NCI-H748 (cell line): Measurements from ENCODE around the gene GLI2.
A peak's percentile ranks its signal among the peaks of the same experiment; 100 is the strongest.

Experiments used
- DNase-seq: peaks from one replicate; lab custom pipeline; 2025; ENCODE audit not compliant: unreplicated experiment; lab: John Stamatoyannopoulos, UW

The GLI2 gene

DNA sequence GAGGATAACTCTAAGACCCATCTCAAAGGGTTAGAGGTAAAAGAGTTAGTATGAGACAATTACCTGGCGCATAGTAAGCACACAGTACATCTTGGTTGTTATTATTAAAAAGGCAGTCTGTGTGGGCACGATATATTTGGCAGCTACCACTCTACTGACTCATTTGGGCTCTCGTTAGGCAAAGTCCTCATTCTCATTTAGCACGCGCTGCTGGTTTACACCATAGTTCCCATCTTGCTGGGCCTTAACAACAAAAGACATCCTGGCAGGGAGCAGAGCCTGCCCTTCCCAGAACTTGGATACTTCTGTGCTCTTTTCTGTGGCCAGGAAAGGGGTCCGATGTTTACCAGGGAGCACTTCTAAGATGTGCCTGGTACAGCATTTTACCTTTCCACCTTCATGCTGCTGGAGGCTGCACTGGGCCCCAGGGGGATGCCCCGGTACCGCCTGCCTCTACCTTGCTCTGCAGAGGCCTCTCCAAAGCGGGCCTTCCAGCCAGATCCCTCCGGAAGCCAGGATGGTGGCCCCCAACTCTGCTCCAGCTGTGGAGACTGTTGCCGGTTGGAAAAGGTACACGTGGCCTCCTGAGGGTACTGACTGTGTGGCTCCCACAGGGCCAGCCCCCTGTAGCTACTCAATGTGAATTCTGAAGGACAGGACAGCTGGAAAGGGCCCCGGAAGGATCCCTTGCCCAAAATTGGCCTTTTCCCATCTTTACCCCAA lies 15.0 kb downstream of the GLI2 start:
- no peak for DNase-seq

DNA sequence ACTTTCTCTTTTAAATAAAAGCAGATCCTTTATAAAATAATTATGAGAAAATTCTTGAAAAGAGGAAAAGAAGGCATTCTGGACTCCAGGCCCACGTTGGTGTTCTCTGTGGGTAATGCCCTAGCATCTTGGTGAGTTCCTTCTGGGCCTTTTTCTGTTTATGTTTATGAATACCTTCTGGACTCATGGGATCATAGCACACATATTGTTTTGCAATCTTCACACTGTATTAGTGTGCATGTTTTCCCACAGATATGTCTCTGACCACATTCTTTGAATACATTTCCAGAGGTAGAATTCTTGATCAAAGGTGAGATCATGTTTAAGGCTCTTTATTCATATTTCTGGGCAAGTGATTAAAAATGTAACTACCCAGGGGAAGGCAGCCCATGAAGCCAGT lies 15.9 kb downstream of the GLI2 start:
- no peak for DNase-seq

GRCh38 chr2:120754067-120754960 lies 18.6 kb downstream of the GLI2 start:
- DNase-seq = no peak

DNA sequence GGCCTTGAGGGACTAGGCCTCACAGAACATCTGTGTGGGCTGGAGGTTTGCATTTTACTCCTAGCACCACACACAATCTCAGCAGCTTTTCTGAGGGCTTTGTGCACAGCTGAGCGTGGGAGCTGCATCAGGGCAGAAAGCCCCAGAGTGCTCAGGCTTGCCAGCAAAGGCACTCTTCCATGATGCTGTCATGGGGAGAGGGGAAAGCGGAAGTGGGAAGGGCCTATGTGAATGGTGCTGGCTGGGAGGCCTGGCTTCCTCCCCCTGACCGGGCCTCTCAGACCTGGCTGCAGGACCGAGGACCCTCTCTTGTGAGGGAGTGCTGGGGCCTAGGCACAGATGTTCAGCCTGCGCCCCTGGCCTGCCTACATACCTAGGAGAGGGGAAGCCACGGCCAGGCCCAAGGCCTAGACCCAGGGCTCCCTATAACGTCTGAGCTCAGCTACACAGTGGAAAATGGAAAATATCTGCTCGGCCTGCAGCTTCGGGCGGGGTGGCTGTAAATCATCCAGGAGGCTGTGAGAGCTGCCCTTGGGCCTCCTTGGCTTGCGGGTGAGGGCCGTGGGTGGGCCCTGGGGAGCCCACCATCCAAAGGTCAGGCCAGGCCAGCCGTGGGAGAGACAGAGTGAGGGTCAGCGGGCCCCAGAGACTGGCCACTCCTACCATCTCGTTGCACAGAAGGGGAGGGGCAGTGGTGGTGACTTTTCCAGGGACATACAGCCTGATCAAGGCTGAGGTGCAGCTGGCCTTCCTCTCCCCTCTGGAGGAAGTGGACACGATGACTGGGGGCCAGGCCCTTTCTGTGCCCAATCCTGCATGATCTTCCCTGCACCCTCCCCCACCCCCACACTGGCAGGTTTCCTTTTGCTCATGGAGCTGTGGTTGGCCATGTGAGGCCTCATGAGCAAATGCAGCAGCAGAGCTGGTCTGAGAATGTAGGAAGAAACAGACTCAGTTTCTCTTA lies 22.8 kb downstream of the GLI2 start:
- DNase-seq = no peak

DNA sequence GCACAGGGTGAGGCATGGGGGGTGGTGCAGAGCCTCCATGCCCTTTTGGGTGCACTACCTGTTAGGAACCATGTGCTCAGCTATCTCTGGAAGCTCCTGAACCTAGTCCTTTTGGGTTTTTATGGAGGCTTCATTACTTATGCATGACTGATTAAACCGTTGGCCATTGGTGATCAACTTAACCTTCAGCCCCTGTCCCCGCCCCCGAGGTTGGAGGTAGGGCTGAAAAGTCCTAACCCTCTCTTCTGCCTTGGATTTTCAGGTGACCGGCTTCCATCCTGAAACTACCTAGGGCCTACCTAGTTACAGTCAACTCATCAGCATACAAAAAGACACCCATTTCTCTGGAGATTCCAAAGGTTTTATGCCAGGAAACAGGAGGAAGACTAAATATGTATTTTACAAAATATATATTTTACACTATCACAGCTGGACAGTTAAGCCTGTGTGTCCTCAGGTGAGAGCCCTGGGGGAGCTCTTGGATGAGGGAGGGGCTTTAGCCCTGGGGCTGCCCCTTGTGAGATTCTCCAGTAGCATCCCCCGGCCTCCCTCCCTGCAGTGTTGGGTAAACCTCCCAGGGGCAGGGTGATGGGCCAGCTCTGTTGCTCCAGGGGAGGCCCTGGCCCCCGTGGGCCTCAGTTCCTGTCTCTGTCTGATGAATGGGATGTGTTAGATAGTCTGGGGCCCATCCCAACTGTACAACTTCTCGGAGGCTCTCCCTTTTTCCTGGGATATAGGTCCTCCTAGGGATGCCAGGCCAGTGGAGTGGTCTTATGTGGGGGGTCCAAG lies 24.1 kb downstream of the GLI2 start:
- no peak for DNase-seq

DNA sequence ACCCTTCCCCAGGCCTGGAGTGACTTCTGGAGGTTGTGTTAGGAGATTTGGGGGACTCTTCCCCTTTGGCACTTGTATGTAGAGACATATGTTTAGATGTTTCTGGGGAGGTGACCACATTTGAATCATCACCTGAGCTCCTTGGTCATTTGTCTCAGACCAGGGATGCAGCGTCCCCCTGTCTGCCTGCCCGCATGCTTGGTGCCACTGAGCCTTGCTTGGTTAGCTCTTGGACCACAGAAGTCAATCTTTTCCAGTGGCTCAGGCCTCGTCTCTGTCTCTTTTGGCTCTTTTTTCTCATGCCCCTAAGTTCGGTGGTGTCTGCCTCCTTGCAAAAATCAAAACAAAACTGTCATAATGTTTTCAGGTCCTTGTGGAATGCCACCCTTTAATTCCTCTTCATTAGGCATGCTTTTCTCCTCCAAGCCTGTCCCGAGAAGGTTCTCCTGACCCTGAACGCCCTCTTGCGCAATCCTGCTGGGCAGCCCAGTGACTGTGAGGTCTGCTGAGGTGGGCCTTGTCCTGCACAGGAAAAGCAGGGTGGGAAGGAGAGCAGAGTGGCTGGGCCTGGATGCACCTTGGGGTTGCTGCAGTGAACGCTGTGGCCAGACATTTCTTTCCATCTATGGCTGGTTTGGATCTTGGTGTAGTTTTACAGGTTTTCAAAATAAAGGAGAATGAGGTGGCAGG lies 24.9 kb downstream of the GLI2 start:
- no peak for DNase-seq

DNA sequence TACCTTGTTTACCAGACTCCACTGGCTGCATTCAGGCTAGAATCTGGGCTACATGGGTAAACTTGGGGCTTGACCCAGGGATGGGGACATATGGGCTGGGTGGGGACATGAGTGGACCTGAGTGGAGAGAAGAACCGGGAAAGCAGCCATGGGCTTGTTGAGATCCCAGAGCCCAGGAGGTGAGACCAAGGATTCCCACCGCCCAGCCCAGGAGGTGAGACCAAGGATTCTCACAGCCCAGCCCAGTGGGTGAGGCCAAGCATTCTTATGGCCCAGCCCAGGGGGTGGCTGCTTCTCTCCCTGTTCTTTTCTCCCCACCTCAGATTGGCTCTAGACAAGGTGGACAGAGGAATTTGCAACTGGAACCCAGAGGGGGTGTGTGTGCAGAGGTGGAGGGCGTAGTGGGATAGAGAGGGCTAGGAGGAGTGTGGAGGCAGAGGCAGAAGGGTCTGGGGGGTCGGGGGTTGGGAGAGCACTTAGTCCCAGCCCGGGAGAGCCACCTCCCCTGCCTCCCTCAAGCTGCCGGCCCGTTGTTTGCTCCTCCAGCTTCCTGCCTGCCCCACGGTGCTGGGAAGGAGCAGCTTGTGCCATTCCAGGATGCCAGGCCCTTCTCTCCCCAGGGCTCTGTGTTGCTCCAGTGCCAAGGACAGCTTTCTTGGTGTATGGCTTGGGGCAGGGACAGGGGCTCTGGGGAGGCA lies 25.6 kb downstream of the GLI2 start:
- DNase-seq = no peak

GRCh38 chr2:120761911-120762310 lies 26.2 kb downstream of the GLI2 start:
- DNase-seq = no peak

DNA sequence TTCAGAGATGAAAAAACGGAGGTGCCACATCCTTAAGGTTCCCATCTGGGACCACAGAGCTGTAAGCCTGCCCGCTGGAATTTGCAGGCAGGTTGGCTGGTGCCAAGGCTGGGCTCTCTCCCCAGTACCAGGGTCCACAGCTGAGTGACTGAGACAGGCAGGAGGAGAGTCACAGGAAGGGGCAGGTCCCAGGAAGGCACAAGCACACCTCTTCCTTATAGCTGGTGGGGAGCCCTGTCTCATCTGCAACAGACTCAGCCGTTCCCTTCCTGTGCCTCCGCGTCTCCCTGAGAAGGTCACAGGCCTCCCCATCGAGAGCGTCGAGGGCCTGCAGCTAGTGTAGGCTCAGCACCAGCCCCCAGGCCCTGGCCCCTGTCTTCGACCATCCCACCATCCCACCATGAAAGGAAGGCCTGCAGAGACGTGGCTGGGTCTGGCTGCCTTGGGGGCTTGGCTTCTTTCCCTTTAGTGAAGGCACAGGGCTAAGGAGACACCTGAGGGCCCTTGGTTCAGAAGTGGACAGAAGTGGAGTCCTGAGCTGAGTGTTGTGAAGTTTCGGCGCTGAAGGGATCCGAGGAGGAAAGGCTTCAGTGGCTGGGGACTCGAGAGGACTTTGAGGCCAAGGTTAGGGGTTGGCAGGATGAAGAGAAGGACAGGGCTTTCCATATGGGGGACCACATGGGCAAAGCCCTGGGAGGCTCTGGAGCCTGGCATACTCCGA lies 26.8 kb downstream of the GLI2 start:
- DNase-seq = no peak

GRCh38 chr2:120763508-120763907 lies 27.8 kb downstream of the GLI2 start:
- peak; percentile 15 for DNase-seq

GRCh38 chr2:120763931-120764330 lies 28.3 kb downstream of the GLI2 start:
- no peak for DNase-seq

- no peak for DNase-seq
These were observed 28.8 kb downstream of the GLI2 start for GRCh38 chr2:120764492-120764891.

- no peak for DNase-seq
These were observed 29.5 kb downstream of the GLI2 start for GRCh38 chr2:120764991-120765677.

GRCh38 chr2:120765678-120766469 lies 30.2 kb downstream of the GLI2 start:
- no peak for DNase-seq

DNA sequence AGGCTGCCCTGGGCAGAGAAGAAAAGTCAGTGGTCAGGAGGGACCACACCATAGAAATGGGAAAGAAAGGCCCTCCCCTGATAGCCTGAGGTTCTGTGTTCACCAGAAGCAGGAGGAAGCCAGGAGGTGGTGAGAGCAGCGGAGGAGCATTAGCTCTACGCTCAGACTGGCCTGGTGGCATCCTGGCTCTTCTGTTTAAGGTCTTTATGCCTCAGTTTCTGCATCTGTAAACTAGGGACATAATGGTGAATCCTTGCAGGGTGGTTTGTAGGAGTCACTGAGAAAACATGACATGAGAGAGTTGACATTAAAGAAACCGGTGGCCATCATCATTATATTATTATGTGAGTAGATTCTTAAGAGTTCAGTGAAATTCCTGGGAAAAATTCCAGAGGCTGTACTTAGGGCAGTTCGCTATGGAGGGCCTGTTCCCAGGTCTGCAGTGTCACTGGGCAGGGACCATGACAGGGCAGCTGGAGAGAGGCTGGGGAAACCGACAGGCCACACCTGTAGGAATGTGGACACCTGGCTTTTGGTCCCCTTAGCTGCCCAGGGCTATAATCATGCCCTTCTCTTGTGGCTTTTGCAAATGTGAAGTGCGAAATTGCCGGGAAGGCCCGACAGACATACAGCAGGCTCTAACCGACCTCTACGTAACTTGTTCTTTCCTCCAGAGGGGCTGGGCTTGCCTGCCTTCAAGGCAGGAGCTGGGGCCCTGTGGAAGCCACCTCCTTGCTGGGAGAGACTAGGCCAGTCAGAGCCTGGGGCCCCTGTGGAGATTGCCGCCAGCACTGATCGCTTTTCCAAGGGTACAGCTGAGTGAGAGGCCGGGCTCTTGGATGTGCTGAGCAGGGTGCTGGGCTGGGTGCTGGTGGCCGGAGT lies 31.0 kb downstream of the GLI2 start:
- DNase-seq = no peak

DNA sequence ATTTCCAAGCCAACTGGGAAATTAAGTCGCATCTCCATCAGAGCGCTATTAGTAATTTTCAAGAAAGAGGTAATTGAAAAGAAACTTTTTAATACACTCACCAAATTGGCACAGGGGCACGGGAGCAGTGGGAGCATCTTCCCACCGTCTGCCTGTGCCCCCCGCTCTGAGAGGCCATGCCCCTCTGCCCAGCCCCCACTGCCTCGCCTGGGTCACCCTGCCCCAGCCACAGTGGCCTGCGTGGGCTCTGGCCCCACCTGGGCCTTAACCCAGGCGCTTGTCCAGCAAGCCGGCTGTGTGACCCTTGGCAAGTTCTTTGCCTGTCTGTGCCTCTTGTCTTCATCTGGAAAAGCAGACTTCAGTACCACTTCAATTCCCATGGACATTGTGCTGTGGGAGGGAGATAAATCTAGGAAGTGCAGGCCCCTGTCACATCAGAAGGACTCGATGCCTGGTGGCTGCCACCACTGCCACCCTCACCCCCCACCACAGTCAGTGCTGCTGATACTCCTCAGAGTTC lies 31.9 kb downstream of the GLI2 start:
- DNase-seq = no peak
